Astrocyte (in vitro differentiated cells and primary cell): Measurements from ENCODE around the gene UPP1. TPM values are rescaled to one million over a fixed set of nuclear protein-coding genes. Genes with fewer than 3 reads are reported as not detected.
A peak's percentile ranks its signal among the peaks of the same experiment; 100 is the strongest.

Source experiments
- DNase-seq: peaks from one replicate; pipeline ENCODE4 v3.0.0-alpha.2; 2010; ENCODE audit warnings: low read depth
- FAIRE-seq: peaks from 2 replicates; lab custom pipeline; 2011; peaks lifted over from hg19 to GRCh38; lab: Jason Lieb, UNC
- H2AFZ ChIP-seq: 2 replicates; pipeline ENCODE4 v1.6.0; 2012; ENCODE audit warnings: low read depth, low read length, inconsistent platforms
- H3K27ac ChIP-seq: 2 replicates; pipeline ENCODE4 v1.5.1; 2011; ENCODE audit warnings: low read depth, low read length, inconsistent platforms
- H3K27me3 ChIP-seq: 2 replicates; pipeline ENCODE4 v1.6.0; 2011; ENCODE audit warnings: low read length, inconsistent platforms; ENCODE audit not compliant: insufficient read depth
- H3K36me3 ChIP-seq: 2 replicates; pipeline ENCODE4 v1.5.1; 2011; ENCODE audit warnings: low read length, inconsistent platforms; ENCODE audit not compliant: insufficient read depth
- H3K4me1 ChIP-seq: 2 replicates; pipeline ENCODE4 v1.5.1; 2011; ENCODE audit warnings: low read length, inconsistent platforms; ENCODE audit not compliant: insufficient read depth
- H3K4me2 ChIP-seq: 2 replicates; pipeline ENCODE4 v1.6.0; 2012; ENCODE audit warnings: low read length, inconsistent platforms
- H3K4me3 ChIP-seq: 2 replicates; pipeline ENCODE4 v1.5.1; 2011; ENCODE audit warnings: low read depth, mild to moderate bottlenecking, low read length, inconsistent platforms; ENCODE audit not compliant: insufficient read depth
- H3K79me2 ChIP-seq: 2 replicates; pipeline ENCODE4 v1.6.0; 2012; ENCODE audit warnings: mild to moderate bottlenecking, low read length, inconsistent platforms; ENCODE audit not compliant: insufficient read depth
- H3K9ac ChIP-seq: 2 replicates; pipeline ENCODE4 v1.6.0; 2012; ENCODE audit warnings: mild to moderate bottlenecking, low read length, inconsistent platforms
- H3K9me3 ChIP-seq: 2 replicates; pipeline ENCODE4 v1.5.1; 2012; ENCODE audit warnings: low read depth, mild to moderate bottlenecking, low read length, inconsistent platforms; ENCODE audit not compliant: insufficient read depth
- H4K20me1 ChIP-seq: 2 replicates; pipeline ENCODE4 v1.6.0; 2012; ENCODE audit warnings: low read length, inconsistent platforms; ENCODE audit not compliant: insufficient read depth
- H3K27ac Mint-ChIP-seq: one replicate; pipeline ENCODE4 v1.8.0; 2021; ENCODE audit warnings: mild to moderate bottlenecking, mixed read lengths; ENCODE audit not compliant: unreplicated experiment
- H3K27me3 Mint-ChIP-seq: one replicate; pipeline ENCODE4 v1.8.0; 2021; ENCODE audit warnings: low read depth, mixed read lengths; ENCODE audit not compliant: unreplicated experiment
- H3K36me3 Mint-ChIP-seq: one replicate; pipeline ENCODE4 v1.8.0; 2021; ENCODE audit warnings: low read depth, mixed read lengths; ENCODE audit not compliant: unreplicated experiment
- H3K4me1 Mint-ChIP-seq: one replicate; pipeline ENCODE4 v1.8.0; 2021; ENCODE audit warnings: low read depth, mixed read lengths; ENCODE audit not compliant: unreplicated experiment
- H3K4me3 Mint-ChIP-seq: one replicate; pipeline ENCODE4 v1.8.0; 2021; ENCODE audit warnings: mild to moderate bottlenecking, moderate library complexity, mixed read lengths; ENCODE audit not compliant: unreplicated experiment
- H3K9me3 Mint-ChIP-seq: one replicate; pipeline ENCODE4 v1.8.0; 2021; ENCODE audit warnings: mild to moderate bottlenecking, mixed read lengths; ENCODE audit not compliant: unreplicated experiment
- CTCF ChIP-seq: IDR thresholded peaks from 2 replicates; pipeline ENCODE4 v1.5.1; 2011; ENCODE audit warnings: low read depth, mild to moderate bottlenecking, inconsistent platforms, low read length, moderate library complexity; ENCODE audit not compliant: insufficient read depth
- EZH2 ChIP-seq: IDR thresholded peaks from 2 replicates; pipeline ENCODE4 v1.6.1; 2012; ENCODE audit warnings: mild to moderate bottlenecking, low read length, inconsistent platforms; ENCODE audit not compliant: insufficient read depth
- total RNA-seq: library from RNA; stranded (reverse); gene quantifications from 2 replicates; pipeline ENCODE4 v1.2.1, GENCODE V29; 2021

The UPP1 gene
- total RNA-seq, 1 donor from 2014 or later = 54.2 TPM

- Mint-ChIP-seq H3K4me1 (peaks cover 10% of the 10 kb centered on the region), H3K9me3 (peaks cover 3% of the 10 kb centered on the region), H3K4me3 (no peak overlapping the region), H3K27me3 (no peaks in the 10 kb centered on the region), H3K36me3 (peaks cover 32% of the 10 kb centered on the region), H3K27ac (no peak overlapping the region)
- no peak for DNase-seq
- Histone ChIP-seq H3K4me2 (no peak overlapping the region), H3K9me3 (no peaks in the 10 kb centered on the region), H2AFZ (no peak overlapping the region), H3K79me2 (peaks cover 18% of the 10 kb centered on the region), H3K9ac (no peak overlapping the region), H3K4me1 (peaks cover under 1% of the 10 kb centered on the region), H3K27ac (no peak overlapping the region), H3K36me3 (peaks cover 50% of the 10 kb centered on the region), H3K4me3 (no peak overlapping the region), H3K27me3 (no peaks in the 10 kb centered on the region), H4K20me1 (peaks cover 21% of the 10 kb centered on the region)
- no peak for FAIRE-seq
- TF ChIP-seq EZH2 = no peak
- TF ChIP-seq CTCF = no peak
Observed at GRCh38 chr7:48101352-48101751, 12.3 kb downstream of the UPP1 start.

- Histone ChIP-seq H3K4me3 (no peak overlapping the region), H3K27ac (no peak overlapping the region), H3K36me3 (peaks cover 50% of the 10 kb centered on the region), H3K9me3 (no peaks in the 10 kb centered on the region), H3K9ac (no peak overlapping the region), H3K79me2 (peaks cover 16% of the 10 kb centered on the region), H3K4me2 (no peak overlapping the region), H4K20me1 (peaks cover 21% of the 10 kb centered on the region), H2AFZ (no peak overlapping the region), H3K4me1 (no peaks in the 10 kb centered on the region), H3K27me3 (no peaks in the 10 kb centered on the region)
- Mint-ChIP-seq H3K9me3 (peaks cover 3% of the 10 kb centered on the region), H3K4me3 (no peak overlapping the region), H3K27me3 (no peaks in the 10 kb centered on the region), H3K27ac (no peak overlapping the region), H3K4me1 (peaks cover 9% of the 10 kb centered on the region), H3K36me3 (peaks cover 37% of the 10 kb centered on the region)
- FAIRE-seq (no peak), DNase-seq (no peak)
- TF ChIP-seq CTCF (peak; percentile 7), EZH2 (no peak)
Observed at GRCh38 chr7:48101968-48102367, 12.9 kb downstream of the UPP1 start.

- Mint-ChIP-seq H3K27me3 (no peaks in the 10 kb centered on the region), H3K4me1 (peaks cover 7% of the 10 kb centered on the region), H3K36me3 (peaks cover 37% of the 10 kb centered on the region), H3K9me3 (peaks cover 3% of the 10 kb centered on the region), H3K27ac (no peak overlapping the region), H3K4me3 (peak overlapping the region; percentile 45)
- Histone ChIP-seq H3K27me3 (no peaks in the 10 kb centered on the region), H3K4me1 (no peaks in the 10 kb centered on the region), H3K27ac (no peak overlapping the region), H3K4me3 (no peak overlapping the region), H3K9me3 (no peaks in the 10 kb centered on the region), H4K20me1 (peaks cover 21% of the 10 kb centered on the region), H3K9ac (no peak overlapping the region), H3K36me3 (peaks cover 54% of the 10 kb centered on the region), H3K79me2 (peaks cover 12% of the 10 kb centered on the region), H3K4me2 (no peak overlapping the region), H2AFZ (no peak overlapping the region)
- no peak for TF ChIP-seq EZH2
- no peak for TF ChIP-seq CTCF
- DNase-seq = no peak
- no peak for FAIRE-seq
Observed at GRCh38 chr7:48102530-48102929, 13.5 kb downstream of the UPP1 start.
